GM12891 (cell line): ENCODE data around the gene TMEM135.
"Not testable (repeated sequence)": the region's sequence is repeated elsewhere in the genome, so short reads cannot be mapped to it uniquely, and the experiment has no call there.

ENCODE experiments used
- DNase-seq: peaks from one replicate; pipeline ENCODE4 v3.0.0; 2011; ENCODE audit warnings: low spot score; ENCODE audit not compliant: insufficient read length
- FAIRE-seq: peaks from 2 replicates; lab custom pipeline; 2011; peaks lifted over from hg19 to GRCh38; lab: Jason Lieb, UNC
- PAX5 ChIP-seq: IDR thresholded peaks from 2 replicates; pipeline ENCODE4 v1.6.1; 2011; ENCODE audit warnings: low read length, moderate library complexity, mild to moderate bottlenecking; ENCODE audit not compliant: insufficient read depth, severe bottlenecking
- POLR2A ChIP-seq: IDR thresholded peaks from 2 replicates; pipeline ENCODE4 v1.6.1; 2011; ENCODE audit warnings: low read depth, low read length, control low read depth
- POLR2AphosphoS5 ChIP-seq: IDR thresholded peaks from 2 replicates; pipeline ENCODE4 v1.6.1; 2011; ENCODE audit warnings: low read depth, low read length, control low read depth
- POU2F2 ChIP-seq: IDR thresholded peaks from 2 replicates; pipeline ENCODE4 v1.6.1; 2011; ENCODE audit warnings: low read depth, mild to moderate bottlenecking, control low read depth, low read length, moderate library complexity
- SPI1 ChIP-seq: IDR thresholded peaks from 2 replicates; pipeline ENCODE4 v1.6.1; 2011; ENCODE audit warnings: low read depth, low read length, control low read depth
- TAF1 ChIP-seq: IDR thresholded peaks from 2 replicates; pipeline ENCODE4 v1.6.1; 2011; ENCODE audit warnings: low read depth, low read length, control low read depth

Gene TMEM135

GRCh38 chr11:87063982-87064381 is 26.2 kb downstream of the TMEM135 start:
- no peak for TF ChIP-seq POLR2A
- no peak for DNase-seq
- no peak for FAIRE-seq

- FAIRE-seq = no peak
- no peak for TF ChIP-seq POU2F2
- TF ChIP-seq POLR2A = no peak
- TF ChIP-seq TAF1 = no peak
- no peak for TF ChIP-seq SPI1
- no peak for TF ChIP-seq POLR2AphosphoS5
- TF ChIP-seq PAX5 = no peak
- no peak for DNase-seq
Measured at GRCh38 chr11:87072787-87073186, 35.1 kb downstream of the TMEM135 start.

DNA sequence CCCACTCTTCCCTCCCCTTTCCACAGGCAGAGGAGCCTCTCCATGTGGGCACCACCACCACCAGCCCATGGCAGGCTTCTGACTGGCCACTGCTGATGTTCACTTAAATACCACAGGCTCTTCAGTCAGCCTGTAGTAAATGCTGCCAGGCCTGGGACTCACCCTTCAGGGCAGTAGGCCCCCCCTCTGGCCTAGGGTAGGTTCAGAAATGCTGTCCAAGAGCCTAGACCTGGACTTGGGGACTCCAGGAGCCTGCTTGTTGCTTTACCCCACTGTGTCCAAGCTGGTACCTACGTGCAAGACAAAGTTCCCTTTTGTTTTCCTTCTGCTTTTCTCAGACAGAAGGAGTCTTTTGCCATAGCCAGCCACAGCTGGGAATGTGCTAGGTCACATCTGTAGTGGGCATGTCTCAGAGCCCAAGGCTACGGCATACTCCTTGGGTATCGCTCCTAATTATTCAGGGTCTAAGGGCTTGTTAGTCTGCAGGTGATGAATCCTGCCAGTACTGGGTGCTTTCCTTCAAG is 38.6 kb downstream of the TMEM135 start:
- TF ChIP-seq TAF1 (no peak), POLR2AphosphoS5 (no peak), POLR2A (no peak), POU2F2 (no peak), SPI1 (no peak), PAX5 (no peak)
- DNase-seq = no peak
- FAIRE-seq = no peak

DNA sequence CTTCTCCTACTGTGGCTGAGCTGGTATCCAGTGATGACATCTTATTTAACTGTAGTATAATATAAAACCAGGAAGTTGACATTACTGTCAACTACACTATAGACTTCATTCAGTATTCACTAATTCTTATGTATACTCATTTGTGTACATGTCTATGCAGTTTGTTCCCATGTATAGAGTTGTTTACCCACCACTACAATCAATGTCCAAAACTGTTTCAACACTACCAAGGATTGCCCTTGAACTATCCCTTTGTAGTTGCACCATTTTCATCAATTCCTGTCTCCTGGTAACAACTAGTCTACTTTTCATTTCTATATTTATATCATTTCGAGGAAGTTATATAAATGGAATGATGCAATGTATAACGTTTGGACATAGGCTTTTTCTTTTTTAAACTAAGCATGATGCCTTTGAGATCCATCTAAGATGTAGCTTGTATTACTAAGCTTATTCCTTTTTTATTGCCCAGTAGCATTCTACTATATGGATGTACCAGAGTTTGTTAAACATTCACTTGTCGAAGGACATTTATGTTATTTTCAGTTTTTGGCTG is 39.2 kb downstream of the TMEM135 start:
- DNase-seq (no peak), FAIRE-seq (no peak)
- TF ChIP-seq POLR2AphosphoS5 (no peak), TAF1 (no peak), SPI1 (no peak), PAX5 (no peak), POU2F2 (no peak), POLR2A (no peak)

DNA sequence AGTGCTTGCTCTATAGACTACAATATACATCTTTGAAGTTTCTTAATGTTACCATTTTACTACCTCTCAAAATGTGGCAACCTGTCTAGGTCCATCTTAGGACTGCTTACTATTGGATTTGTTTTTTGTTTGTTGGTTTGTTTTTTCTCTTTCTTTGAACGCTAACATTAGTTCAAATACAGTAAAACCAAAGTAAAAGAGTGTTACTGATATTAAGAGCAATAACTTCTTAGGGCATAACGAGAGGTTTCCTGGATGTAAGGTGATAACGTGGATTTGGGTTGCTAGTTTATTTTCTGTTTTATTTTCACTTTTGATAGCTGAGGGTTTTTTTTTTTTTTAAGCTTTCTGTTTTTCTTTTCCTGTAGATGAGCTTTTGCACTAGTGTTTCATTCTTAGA is 43.6 kb downstream of the TMEM135 start:
- TF ChIP-seq TAF1 (no peak), POLR2A (no peak), PAX5 (no peak), POLR2AphosphoS5 (no peak), POU2F2 (no peak), SPI1 (no peak)
- FAIRE-seq (no peak), DNase-seq (peak; percentile 5)

DNA sequence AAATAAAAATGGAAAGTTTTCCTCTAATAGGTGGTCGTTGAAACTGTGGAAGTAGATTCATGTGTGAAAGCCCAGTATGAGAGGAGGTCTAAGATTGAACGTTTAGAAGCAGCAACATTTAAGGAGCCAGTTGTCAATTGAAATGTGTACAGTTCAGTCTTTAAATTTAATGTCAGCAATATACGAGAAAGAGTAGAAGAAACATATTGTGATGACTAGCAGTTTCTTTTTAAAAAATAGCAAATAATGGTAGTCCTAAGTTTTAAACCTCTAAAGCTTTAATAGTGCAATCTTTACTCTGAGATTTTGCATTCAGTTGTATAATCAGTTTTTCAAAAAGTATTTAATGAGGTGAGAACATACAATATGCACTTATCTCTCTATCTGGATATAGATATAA is 44.9 kb downstream of the TMEM135 start:
- FAIRE-seq = no peak
- DNase-seq = no peak
- TF ChIP-seq SPI1 (no peak), TAF1 (no peak), POLR2AphosphoS5 (no peak), POLR2A (no peak), PAX5 (no peak), POU2F2 (no peak)

- TF ChIP-seq POU2F2 (no peak), SPI1 (no peak), POLR2AphosphoS5 (no peak), PAX5 (no peak), POLR2A (no peak), TAF1 (no peak)
- DNase-seq (no peak), FAIRE-seq (no peak)
Measured at GRCh38 chr11:87083029-87083428, 45.3 kb downstream of the TMEM135 start.

- TF ChIP-seq POLR2AphosphoS5 = no peak
- TF ChIP-seq POU2F2 = no peak
- FAIRE-seq = no peak
Measured at GRCh38 chr11:87092159-87092558, 54.4 kb downstream of the TMEM135 start.

GRCh38 chr11:87092567-87092966 is 54.8 kb downstream of the TMEM135 start:
- DNase-seq (no peak), FAIRE-seq (no peak)
- no peak for TF ChIP-seq POLR2A
- no peak for TF ChIP-seq PAX5
- TF ChIP-seq POLR2AphosphoS5 = no peak
- no peak for TF ChIP-seq TAF1
- TF ChIP-seq POU2F2 = no peak
- no peak for TF ChIP-seq SPI1

More at GRCh38 chr11:87092159-87092558, 54.4 kb downstream of the TMEM135 start:
- no peak for DNase-seq

- FAIRE-seq (peak; percentile 92), DNase-seq (peak; percentile 20)
- TF ChIP-seq PAX5 (no peak), SPI1 (peak; percentile 35; the same call in 1 of the 2 replicates)
Measured at GRCh38 chr11:87097582-87097981, 59.8 kb downstream of the TMEM135 start.

GRCh38 chr11:87101956-87102580 is 64.3 kb downstream of the TMEM135 start:
- no peak for TF ChIP-seq SPI1
- TF ChIP-seq POLR2A = no peak
- TF ChIP-seq TAF1 = no peak
- no peak for TF ChIP-seq POU2F2
- TF ChIP-seq POLR2AphosphoS5 = no peak
- TF ChIP-seq PAX5 = no peak
- DNase-seq = no peak
- FAIRE-seq = no peak

- not testable (repeated sequence) for FAIRE-seq
Measured at GRCh38 chr11:87105826-87106225, 68.1 kb downstream of the TMEM135 start.

DNA sequence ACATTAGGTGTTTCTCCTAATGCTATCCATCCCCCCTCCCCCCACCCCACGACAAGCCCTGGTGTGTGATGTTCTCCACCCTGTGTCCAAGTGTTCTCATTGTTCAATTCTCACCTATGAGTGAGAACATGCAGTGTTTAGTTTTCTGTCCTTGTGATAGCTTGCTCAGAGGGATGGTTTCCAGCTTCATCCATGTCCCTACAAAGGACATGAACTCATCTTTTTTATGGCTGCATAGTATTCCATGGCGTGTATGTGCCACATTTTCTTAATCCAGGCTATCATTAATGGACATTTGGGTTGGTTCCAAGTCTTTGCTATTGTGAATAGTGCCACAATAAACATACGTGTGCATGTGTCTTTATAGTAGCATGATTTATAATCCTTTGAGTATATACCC is 69.6 kb downstream of the TMEM135 start:
- DNase-seq, FAIRE-seq: not testable (repeated sequence)

More at GRCh38 chr11:87105826-87106225, 68.1 kb downstream of the TMEM135 start:
- DNase-seq = not testable (repeated sequence)
